SK-N-SH (cell line): ENCODE results near the gene MKS1. TPM values are rescaled to one million over a fixed set of nuclear protein-coding genes. Genes with fewer than 3 reads are reported as not detected.

ENCODE experiments used
- CTCF ChIA-PET: fragments of 300-600, 350-600 bp; formaldehyde crosslinking; extraction: SDS; loops from one replicate; lab custom pipeline; 2021; lab: Yijun Ruan, JAX
- POLR2A ChIA-PET: fragments of 350-600 bp; sonication (Branson Sonifier 250); formaldehyde crosslinking; extraction: SDS; loops from one replicate; lab custom pipeline; 2020; ENCODE audit warnings: antibody characterized with exemption, inconsistent platforms; lab: Yijun Ruan, JAX
- DNase-seq: peaks from one replicate; pipeline ENCODE4 v3.0.0; 2012
- H2AFZ ChIP-seq: fragments of 200-600 bp; sonication (generic); 2 replicates; pipeline ENCODE4 v1.8.1; 2016; ENCODE audit warnings: antibody characterized with exemption, mild to moderate bottlenecking, low read depth
- H3F3A ChIP-seq: fragments of 200-600 bp; sonication (generic); replicated peaks from 2 replicates; pipeline ENCODE3; 2016; ENCODE audit warnings: antibody characterized with exemption, mild to moderate bottlenecking; ENCODE audit not compliant: insufficient read depth
- H3K27ac ChIP-seq, 2 experiments: fragments of 200-500 bp in 1 of 2; fragments of 200-600 bp in 1 of 2; sonication (Bioruptor generic) in 1 of 2; sonication (generic), shearing (Covaris generic) in 1 of 2; 2 replicates each; pipeline versions ENCODE4 v1.5.1 to v1.6.1; 2014 to 2016; ENCODE audit warnings: low read depth in 2 of 2, inconsistent platforms in 1 of 2, low read length in 1 of 2, mild to moderate bottlenecking in 1 of 2, mixed read lengths in 1 of 2
- H3K27me3 ChIP-seq: fragments of 200-600 bp; sonication (generic), shearing (Covaris generic); 2 replicates; pipeline ENCODE4 v1.6.1; 2016; ENCODE audit warnings: mixed run types; ENCODE audit not compliant: insufficient read depth
- H3K36me3 ChIP-seq, 2 experiments: fragments of 200-500 bp in 1 of 2; fragments of 200-600 bp in 1 of 2; sonication (Bioruptor generic) in 1 of 2; sonication (generic) in 1 of 2; replicated peaks in 1 of 2; 2 replicates each; pipeline versions ENCODE3 to v1.5.1; 2014 to 2016; ENCODE audit warnings: low read length in 1 of 2, mild to moderate bottlenecking in 1 of 2; ENCODE audit not compliant: insufficient read depth in 2 of 2, control insufficient read depth in 1 of 2
- H3K4me1 ChIP-seq, 2 experiments: fragments of 200-500 bp in 1 of 2; fragments of 200-600 bp in 1 of 2; sonication (Bioruptor generic) in 1 of 2; sonication (generic), shearing (Covaris generic) in 1 of 2; 2 replicates each; pipeline versions ENCODE4 v1.5.1 to v1.6.1; 2014 to 2016; ENCODE audit warnings: low read depth in 1 of 2, low read length in 1 of 2, mixed run types in 1 of 2; ENCODE audit not compliant: insufficient read depth in 2 of 2, control insufficient read depth in 1 of 2
- H3K4me2 ChIP-seq: fragments of 200-600 bp; sonication (generic), shearing (Covaris generic); 2 replicates; pipeline ENCODE4 v1.6.1; 2017; ENCODE audit warnings: mixed run types
- H3K4me3 ChIP-seq, 2 experiments: fragments of 200-500 bp in 1 of 2; fragments of 200-600 bp in 1 of 2; sonication (Bioruptor generic) in 1 of 2; sonication (generic), shearing (Covaris generic) in 1 of 2; 2 replicates each; pipeline versions ENCODE4 v1.5.1 to v1.8.1; 2014 to 2016; ENCODE audit warnings: low read depth in 2 of 2, inconsistent platforms in 1 of 2, low read length in 1 of 2, mild to moderate bottlenecking in 1 of 2, mixed read lengths in 1 of 2, moderate library complexity in 1 of 2
- H3K79me2 ChIP-seq: fragments of 200-600 bp; sonication (generic); 2 replicates; pipeline ENCODE4 v1.8.1; 2017; ENCODE audit warnings: mild to moderate bottlenecking; ENCODE audit not compliant: insufficient read depth
- H3K9ac ChIP-seq: fragments of 200-600 bp; sonication (generic); 2 replicates; pipeline ENCODE4 v1.6.1; 2017; ENCODE audit warnings: mixed run types
- H3K9me2 ChIP-seq: fragments of 200-600 bp; sonication (generic); 2 replicates; pipeline ENCODE4 v1.6.1; 2017; ENCODE audit warnings: mixed run types
- H3K9me3 ChIP-seq: fragments of 200-600 bp; sonication (generic); 2 replicates; pipeline ENCODE4 v1.6.1; 2017; ENCODE audit warnings: mixed run types, mild to moderate bottlenecking, moderate library complexity
- H4K20me1 ChIP-seq: fragments of 200-600 bp; sonication (generic); 2 replicates; pipeline ENCODE4 v1.6.1; 2017; ENCODE audit warnings: mild to moderate bottlenecking, mixed run types; ENCODE audit not compliant: insufficient read depth
- CHD2 ChIP-seq: fragments of 150-350 bp; IDR thresholded peaks from 2 replicates; pipeline ENCODE4 v1.6.1; 2018; ENCODE audit warnings: low read length; ENCODE audit not compliant: partially characterized antibody
- EZH2phosphoT487 ChIP-seq: fragments of 200-600 bp; sonication (generic); IDR thresholded peaks from 2 replicates; pipeline ENCODE4 v1.6.1; 2017; ENCODE audit warnings: low read depth, mixed run types, mild to moderate bottlenecking, antibody characterized with exemption, moderate library complexity, borderline replicate concordance
- FOSL2 ChIP-seq: IDR thresholded peaks from 2 replicates; pipeline ENCODE4 v1.4.0; 2012; ENCODE audit warnings: low read depth, mild to moderate bottlenecking, moderate library complexity, borderline replicate concordance
- FOXJ3 ChIP-seq: sonication (generic); formaldehyde crosslinking; IDR thresholded peaks from 2 replicates; pipeline ENCODE4 v1.5.1; 2020; ENCODE audit warnings: mild to moderate bottlenecking, missing genetic modification reagents
- GABPA ChIP-seq: IDR thresholded peaks from 2 replicates; pipeline ENCODE4 v1.4.0; 2012; ENCODE audit warnings: low read depth, mild to moderate bottlenecking
- IRF3 ChIP-seq: fragments of 150-350 bp; IDR thresholded peaks from 2 replicates; pipeline ENCODE4 v1.6.1; 2016; ENCODE audit warnings: mild to moderate bottlenecking, low read depth, low read length
- JUND ChIP-seq: IDR thresholded peaks from 2 replicates; pipeline ENCODE4 v1.4.0; 2012
- PBX3 ChIP-seq: IDR thresholded peaks from 2 replicates; pipeline ENCODE4; 2012
- RXRA ChIP-seq: IDR thresholded peaks from 2 replicates; pipeline ENCODE4 v1.4.0; 2012; ENCODE audit warnings: low read depth, mild to moderate bottlenecking, borderline replicate concordance
- WGBS: methylation state at CpG from one replicate; pipeline ENCODE4 v1.1.6; 2017; ENCODE audit warnings: low lambda C conversion rate; 5-methylcytosine and 5-hydroxymethylcytosine counted together
- polyA plus RNA-seq, 3 experiments: library from polyadenylated mRNA; depleted of rRNA; stranded (reverse); fragments of >200 nt; gene quantifications; 2 replicates each; pipeline ENCODE4 v1.2.3, GENCODE V29; 2012

MKS1 gene
- polyA plus RNA-seq, 1 of the 3 experiments (the other 2 are of a cell fraction) = 28.5 TPM

GRCh38 chr17:58184308-58184985 is 34.6 kb downstream of the MKS1 start:
- Histone ChIP-seq H3K4me1 (no peaks in the 10 kb centered on the region), H3K9ac (no peak overlapping the region), H3K4me2 (no peak overlapping the region), H4K20me1 (no peaks in the 10 kb centered on the region), H3K27me3 (peaks cover 20% of the 10 kb centered on the region; the same call in 1 of the 2 replicates), H3K9me2 (no peaks in the 10 kb centered on the region), H3K36me3 (no peaks in the 10 kb centered on the region), H3K9me3 (no peaks in the 10 kb centered on the region), H2AFZ (no peak overlapping the region), H3F3A (no peaks in the 10 kb centered on the region), H3K27ac (no peak overlapping the region), H3K79me2 (no peaks in the 10 kb centered on the region), H3K4me3 (no peak overlapping the region)
- TF ChIP-seq RXRA (no peak), JUND (peak; percentile 42), CHD2 (no peak)
- CTCF ChIA-PET = interaction anchor here (0.9 to 1.2 kb wide), 3 partner anchors 17 to 35 kb away, joined by 3 read pairs; partner anchors contain the start of gene MKS1
- DNase-seq = peak; percentile 24
- POLR2A ChIA-PET = no interaction called here
- WGBS = 50% methylated on average over 10 of the region's 10 CpGs

- 69% methylated on average over 4 of the region's 4 CpGs for WGBS
- H3F3A ChIP-seq = no peaks in the 10 kb centered on the region
- H3K9me2 ChIP-seq = no peaks in the 10 kb centered on the region
- no peaks in the 10 kb centered on the region for H3K79me2 ChIP-seq
- CTCF ChIA-PET = no interaction called here
- H4K20me1 ChIP-seq = no peaks in the 10 kb centered on the region
- no peaks in the 10 kb centered on the region for H3K4me1 ChIP-seq
- H3K9me3 ChIP-seq = no peaks in the 10 kb centered on the region
- H3K36me3 ChIP-seq = no peaks in the 10 kb centered on the region
- H3K27me3 ChIP-seq = peaks cover 20% of the 10 kb centered on the region; the same call in 1 of the 2 replicates
- H3K9ac ChIP-seq = no peak overlapping the region
- H3K27ac ChIP-seq = no peak overlapping the region
- DNase-seq = no peak
- H3K4me3 ChIP-seq = no peak overlapping the region
- TF ChIP-seq GABPA (no peak), PBX3 (no peak), FOXJ3 (CRISPR knock-in tag) (no peak), FOSL2 (no peak), IRF3 (no peak), EZH2phosphoT487 (no peak)
- no peak overlapping the region for H2AFZ ChIP-seq
- H3K4me2 ChIP-seq = no peak overlapping the region
- POLR2A ChIA-PET = no interaction called here
Measured at GRCh38 chr17:58183514-58183913, 35.5 kb downstream of the MKS1 start.
